Keratinocyte (primary cell): ENCODE data around the gene TCERG1L. TPM values are rescaled to one million over a fixed set of nuclear protein-coding genes. Genes with fewer than 3 reads are reported as not detected.

Experiments used
- DNase-seq: peaks from one replicate; pipeline ENCODE4 v3.0.0-alpha.2; 2011; ENCODE audit warnings: low read depth, missing footprints, low spot score
- FAIRE-seq: peaks from 2 replicates; lab custom pipeline; 2011; peaks lifted over from hg19 to GRCh38; lab: Jason Lieb, UNC
- H2AFZ ChIP-seq: 2 replicates; pipeline ENCODE4 v1.6.0; 2012; ENCODE audit warnings: low read length, control low read depth, inconsistent platforms; ENCODE audit not compliant: control insufficient read depth
- H3K27ac ChIP-seq: 2 replicates; pipeline ENCODE4 v1.5.1; 2011; ENCODE audit warnings: low read length; ENCODE audit not compliant: control insufficient read depth, insufficient read depth
- H3K27me3 ChIP-seq: 3 replicates; pipeline ENCODE4 v1.6.0; 2011; ENCODE audit warnings: low read length; ENCODE audit not compliant: control insufficient read depth, insufficient read depth; ENCODE audit errors: extremely low read depth
- H3K36me3 ChIP-seq, 2 experiments: 2 replicates in 1 of 2; 3 replicates in 1 of 2; pipeline ENCODE4 v1.5.1; 2011; ENCODE audit warnings: low read length in 2 of 2, mild to moderate bottlenecking in 1 of 2; ENCODE audit not compliant: control insufficient read depth in 2 of 2, insufficient read depth in 2 of 2; ENCODE audit errors: extremely low read depth in 1 of 2
- H3K4me1 ChIP-seq: 3 replicates; pipeline ENCODE4 v1.5.1; 2011; ENCODE audit warnings: low read length; ENCODE audit not compliant: control insufficient read depth, insufficient read depth; ENCODE audit errors: extremely low read depth
- H3K4me2 ChIP-seq: 3 replicates; pipeline ENCODE4 v1.6.0; 2011; ENCODE audit warnings: low read depth, low read length; ENCODE audit not compliant: control insufficient read depth, insufficient read depth; ENCODE audit errors: extremely low read depth
- H3K4me3 ChIP-seq, 3 experiments: fragments of 200-600 bp in 1 of 3; sonication (generic) in 1 of 3; 2 replicates in 2 of 3; 3 replicates in 1 of 3; pipeline ENCODE4 v1.5.1; 2011 to 2016; ENCODE audit warnings: low read length in 3 of 3, mild to moderate bottlenecking in 3 of 3, control low read depth in 2 of 3, inconsistent platforms in 1 of 3, low read depth in 1 of 3, mixed read lengths in 1 of 3, mixed run types in 1 of 3, moderate library complexity in 1 of 3; ENCODE audit not compliant: control insufficient read depth in 2 of 3, insufficient read depth in 2 of 3; ENCODE audit errors: extremely low read depth in 1 of 3
- H3K79me2 ChIP-seq: 2 replicates; pipeline ENCODE4 v1.6.0; 2012; ENCODE audit warnings: low read length; ENCODE audit not compliant: control insufficient read depth, insufficient read depth
- H3K9ac ChIP-seq: 3 replicates; pipeline ENCODE4 v1.6.0; 2011; ENCODE audit warnings: low read length; ENCODE audit not compliant: control insufficient read depth, insufficient read depth; ENCODE audit errors: extremely low read depth
- H3K9me1 ChIP-seq: 3 replicates; pipeline ENCODE4 v1.6.0; 2011; ENCODE audit warnings: low read length; ENCODE audit not compliant: control insufficient read depth, insufficient read depth; ENCODE audit errors: extremely low read depth
- H3K9me3 ChIP-seq: 2 replicates; pipeline ENCODE4 v1.5.1; 2012; ENCODE audit warnings: low read depth, low read length; ENCODE audit not compliant: control insufficient read depth
- H4K20me1 ChIP-seq: 3 replicates; pipeline ENCODE4 v1.6.0; 2011; ENCODE audit warnings: low read length; ENCODE audit not compliant: control insufficient read depth, insufficient read depth; ENCODE audit errors: extremely low read depth
- EZH2 ChIP-seq: IDR thresholded peaks from one replicate; pipeline ENCODE4 v1.6.1; 2012; ENCODE audit warnings: inconsistent platforms, mild to moderate bottlenecking, low read length, moderate library complexity
- dilution Hi-C: fragments of 300-500 bp; cut with MboI; formaldehyde crosslinking; loops from one replicate; pipeline ENCODE4 v1.7.0; 2020; ENCODE audit warnings: low sequenced_read_pairs; ENCODE audit not compliant: extremely low pct_ligation_motif_present
- polyA plus RNA-seq, 5 experiments: library from polyadenylated mRNA; depleted of rRNA in 3 of 5; stranded (reverse) in 3 of 5; stranded (forward) in 1 of 5; unstranded in 1 of 5; fragments of >200 nt; gene quantifications; 1 replicate in 1 of 5; 2 replicates in 3 of 5; 3 replicates in 1 of 5; pipeline versions ENCODE4 v1.2.1 to v1.2.3, GENCODE V29; 2011 to 2012; ENCODE audit warnings: missing spikeins in 2 of 5, low read depth in 1 of 5, low replicate concordance in 1 of 5
- TF ChIP-seq, protein P1 (sequence below), 3 experiments: IDR thresholded peaks in 1 of 3; conservative IDR thresholded peaks in 1 of 3; optimal IDR thresholded peaks in 1 of 3; 2 replicates in 2 of 3; 3 replicates in 1 of 3; pipeline versions ENCODE3 to v1.5.1; 2011; ENCODE audit warnings: low read length in 3 of 3, mild to moderate bottlenecking in 3 of 3, moderate library complexity in 2 of 3, control low read depth in 1 of 3, inconsistent platforms in 1 of 3; ENCODE audit not compliant: insufficient read depth in 2 of 3; ENCODE audit errors: extremely low read depth in 1 of 3

The TCERG1L gene
- polyA plus RNA-seq, 1 donor (not counting 4 experiments of a cell fraction or from before 2014, with no cell fraction given) = not detected

DNA sequence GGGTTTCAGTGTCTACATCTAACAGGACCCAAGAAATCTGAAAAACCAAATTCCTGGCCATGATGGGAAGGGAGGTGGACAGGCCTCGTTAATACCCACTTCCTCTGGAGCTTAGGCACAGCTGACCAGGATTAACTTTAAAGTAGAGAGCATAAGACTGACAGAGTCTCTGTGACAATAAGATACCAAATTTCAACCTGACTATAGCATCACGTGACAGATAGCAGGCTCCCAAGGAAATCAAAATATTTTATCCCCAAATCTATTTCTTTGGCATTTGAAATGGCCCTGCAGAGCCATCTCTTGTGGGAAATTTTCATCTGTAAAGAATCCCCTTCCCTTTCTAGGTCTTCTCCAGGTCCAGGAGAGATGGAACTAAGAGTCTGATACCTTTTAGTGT lies 258.3 kb downstream of the TCERG1L start:
- no peak overlapping the region for H3K4me3 ChIP-seq
- dilution Hi-C loops = no loop called here

DNA sequence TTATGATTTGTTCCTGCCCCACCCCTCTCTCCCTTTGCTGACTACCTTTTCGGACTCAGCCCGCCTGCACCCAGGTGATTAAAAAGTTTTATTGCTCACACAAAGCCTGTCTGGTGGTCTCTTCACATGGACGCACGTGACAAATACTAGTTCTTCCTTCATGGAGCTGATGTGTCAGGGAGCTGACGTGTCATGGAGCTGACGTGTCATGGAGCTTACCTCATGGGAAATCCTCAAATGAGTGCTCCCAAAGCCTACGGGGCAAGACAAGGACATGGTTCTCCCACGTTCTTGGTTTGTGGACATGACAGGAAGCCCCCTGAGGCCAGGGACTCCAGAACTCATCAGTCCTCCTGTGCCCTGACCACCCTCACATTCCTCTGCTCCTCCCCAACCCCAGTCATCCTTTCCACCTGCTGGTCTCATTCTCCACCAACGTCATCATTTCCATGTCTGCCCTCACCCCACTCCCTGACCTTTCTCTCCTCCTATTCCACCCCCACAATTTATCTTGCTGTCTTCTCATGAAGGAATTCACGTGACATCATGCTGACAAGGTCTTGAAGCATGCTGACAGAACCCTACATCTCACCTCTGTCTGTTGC lies 261.3 kb downstream of the TCERG1L start:
- DNase-seq (no peak), FAIRE-seq (no peak)
- no peak overlapping the region for H2AFZ ChIP-seq
- no peaks in the 10 kb centered on the region for H3K27me3 ChIP-seq
- no peaks in the 10 kb centered on the region for H3K9me1 ChIP-seq
- no peak overlapping the region for H3K4me2 ChIP-seq
- H3K9ac ChIP-seq = no peak overlapping the region
- H3K9me3 ChIP-seq = peaks cover 5% of the 10 kb centered on the region
- no peak overlapping the region for H3K27ac ChIP-seq
- H4K20me1 ChIP-seq = no peaks in the 10 kb centered on the region
- H3K4me3 ChIP-seq = no peak overlapping the region
- dilution Hi-C loops = no loop called here
- H3K36me3 ChIP-seq = no peaks in the 10 kb centered on the region
- no peaks in the 10 kb centered on the region for H3K4me1 ChIP-seq
- H3K79me2 ChIP-seq = no peaks in the 10 kb centered on the region
- TF ChIP-seq EZH2 = no peak
- TF ChIP-seq, protein P1, sequence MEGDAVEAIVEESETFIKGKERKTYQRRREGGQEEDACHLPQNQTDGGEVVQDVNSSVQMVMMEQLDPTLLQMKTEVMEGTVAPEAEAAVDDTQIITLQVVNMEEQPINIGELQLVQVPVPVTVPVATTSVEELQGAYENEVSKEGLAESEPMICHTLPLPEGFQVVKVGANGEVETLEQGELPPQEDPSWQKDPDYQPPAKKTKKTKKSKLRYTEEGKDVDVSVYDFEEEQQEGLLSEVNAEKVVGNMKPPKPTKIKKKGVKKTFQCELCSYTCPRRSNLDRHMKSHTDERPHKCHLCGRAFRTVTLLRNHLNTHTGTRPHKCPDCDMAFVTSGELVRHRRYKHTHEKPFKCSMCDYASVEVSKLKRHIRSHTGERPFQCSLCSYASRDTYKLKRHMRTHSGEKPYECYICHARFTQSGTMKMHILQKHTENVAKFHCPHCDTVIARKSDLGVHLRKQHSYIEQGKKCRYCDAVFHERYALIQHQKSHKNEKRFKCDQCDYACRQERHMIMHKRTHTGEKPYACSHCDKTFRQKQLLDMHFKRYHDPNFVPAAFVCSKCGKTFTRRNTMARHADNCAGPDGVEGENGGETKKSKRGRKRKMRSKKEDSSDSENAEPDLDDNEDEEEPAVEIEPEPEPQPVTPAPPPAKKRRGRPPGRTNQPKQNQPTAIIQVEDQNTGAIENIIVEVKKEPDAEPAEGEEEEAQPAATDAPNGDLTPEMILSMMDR (optimal IDR thresholded peaks at IDR 0.05 in 1 of 3, IDR thresholded peaks at IDR 0.05 in 1 of 3, conservative IDR thresholded peaks at IDR 0.05 in 1 of 3; ENCODE audit: extremely low read depth in 1 of 3, insufficient read depth in 2 of 3, low read length in 3 of 3) = no peak

More for the DNA sequence above, 258.3 kb downstream of the TCERG1L start:
- H3K4me1 ChIP-seq = no peaks in the 10 kb centered on the region
- H3K9me3 ChIP-seq = peaks cover 2% of the 10 kb centered on the region
- FAIRE-seq (no peak), DNase-seq (no peak)
- no peaks in the 10 kb centered on the region for H3K9me1 ChIP-seq
- no peak overlapping the region for H3K4me2 ChIP-seq
- no peak overlapping the region for H3K9ac ChIP-seq
- no peaks in the 10 kb centered on the region for H3K27me3 ChIP-seq
- TF ChIP-seq EZH2 = no peak
- TF ChIP-seq, protein P1 (optimal IDR thresholded peaks at IDR 0.05 in 1 of 3, IDR thresholded peaks at IDR 0.05 in 1 of 3, conservative IDR thresholded peaks at IDR 0.05 in 1 of 3; ENCODE audit: extremely low read depth in 1 of 3, insufficient read depth in 2 of 3, low read length in 3 of 3) = no peak
- H4K20me1 ChIP-seq = no peaks in the 10 kb centered on the region
- H2AFZ ChIP-seq = no peak overlapping the region
- H3K79me2 ChIP-seq = no peaks in the 10 kb centered on the region
- no peak overlapping the region for H3K27ac ChIP-seq
- H3K36me3 ChIP-seq = no peaks in the 10 kb centered on the region
